Measurements from ENCODE around the gene CLDN1. TPM values are rescaled to one million over a fixed set of nuclear protein-coding genes. Genes with fewer than 3 reads are reported as not detected.

Gene CLDN1
- total and polyA plus RNA-seq, 2 of the 8 experiments (the other 6 are each of a cell fraction or from before 2014, with no cell fraction given): 3.1 to 6.1 TPM

DNA sequence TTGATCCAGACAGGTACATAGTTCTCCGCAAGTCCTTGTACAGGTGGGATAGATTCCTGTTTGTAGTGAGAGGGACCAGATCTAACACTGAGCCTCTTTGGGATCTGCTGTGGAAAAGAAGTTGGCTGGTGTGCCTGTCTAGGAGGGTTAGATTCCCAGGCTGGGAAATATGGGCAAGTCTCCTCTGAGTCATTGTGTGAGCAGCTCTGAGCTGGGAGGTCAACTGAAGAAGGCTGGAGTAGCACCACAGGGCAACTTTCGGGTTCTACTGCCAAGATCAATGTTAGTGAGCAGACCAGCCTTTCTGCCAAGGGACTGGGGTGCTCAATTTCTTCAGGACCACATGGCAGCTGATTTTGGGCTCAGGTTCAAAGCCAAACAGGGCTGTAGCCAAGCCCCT, 33.4 kb downstream of the CLDN1 start (continued):
- no peak for TF ChIP-seq RNF2 (IDR thresholded peaks at IDR 0.05; ENCODE audit: borderline replicate concordance, low read depth, low read length, missing control alignments, poor library complexity, severe bottlenecking)
- TF ChIP-seq SP4 (IDR thresholded peaks at IDR 0.05; ENCODE audit: low read length): no peak
- no peak for TF ChIP-seq EZH2 (IDR thresholded peaks at IDR 0.05; ENCODE audit: low read depth, low read length, severe bottlenecking)

Measured in H1 (cell line).